PC-3 (cell line): Measurements from ENCODE around the gene IKZF1. TPM values are rescaled to one million over a fixed set of nuclear protein-coding genes. Genes with fewer than 3 reads are reported as not detected.

Experiments
- ATAC-seq: fragments of 200-7000 bp; cut with Tn5 transposase; 2 replicates; pipeline ENCODE4 v1.9.1; 2020; ENCODE audit warnings: mild to moderate bottlenecking, moderate library complexity
- BruUV-seq: library from RNA; stranded (reverse); fragments of 400-500 nt; replicated peaks from 2 replicates; lab custom pipeline; 2021; lab: Mats Ljungman, UMichigan
- CTCF ChIA-PET: fragments of 300-600 bp; sonication (Branson Sonifier 250); formaldehyde crosslinking; loops from one replicate; lab custom pipeline; 2022; ENCODE audit warnings: antibody characterized with exemption; lab: Charles Lee
- POLR2A ChIA-PET: fragments of 300-600 bp; sonication (Branson Sonifier 250); formaldehyde crosslinking; loops from one replicate; lab custom pipeline; 2022; ENCODE audit warnings: antibody characterized with exemption; ENCODE audit not compliant: unreplicated experiment; lab: Charles Lee
- DNase-seq: peaks from one replicate; pipeline ENCODE4 v3.0.0-alpha.2; 2015
- H2AFZ ChIP-seq: fragments of 300-600 bp; sonication (generic); 2 replicates; pipeline ENCODE4 v1.6.0; 2016; ENCODE audit warnings: antibody characterized with exemption, low read length
- H3F3A ChIP-seq: fragments of 300-600 bp; sonication (generic); one replicate; pipeline ENCODE4 v1.6.0; 2017; ENCODE audit warnings: antibody characterized with exemption, low read length, control low read depth, mild to moderate bottlenecking; ENCODE audit not compliant: unreplicated experiment
- H3K27ac ChIP-seq: fragments of 300-600 bp; sonication (generic); 2 replicates; pipeline ENCODE4 v1.5.1; 2016; ENCODE audit warnings: mild to moderate bottlenecking, low read length
- H3K27me3 ChIP-seq: fragments of 300-600 bp; sonication (generic); 2 replicates; pipeline ENCODE4 v1.6.1; 2016; ENCODE audit warnings: low read length, mixed read lengths
- H3K36me3 ChIP-seq: fragments of 300-600 bp; sonication (generic); 2 replicates; pipeline ENCODE4 v1.6.1; 2016; ENCODE audit warnings: low read depth, mixed run types, low read length, mixed read lengths
- H3K4me1 ChIP-seq: fragments of 300-600 bp; sonication (generic); 2 replicates; pipeline ENCODE4 v1.5.1; 2016; ENCODE audit warnings: low read length; ENCODE audit not compliant: insufficient read depth
- H3K4me2 ChIP-seq: fragments of 300-600 bp; sonication (generic); 2 replicates; pipeline ENCODE4 v1.6.0; 2016; ENCODE audit warnings: low read length
- H3K4me3 ChIP-seq: fragments of 300-600 bp; sonication (generic); 2 replicates; pipeline ENCODE4 v1.5.1; 2016; ENCODE audit warnings: mild to moderate bottlenecking, low read length, mixed read lengths
- H3K79me2 ChIP-seq: fragments of 300-600 bp; sonication (generic); 2 replicates; pipeline ENCODE4 v1.6.1; 2017; ENCODE audit warnings: low read length, mixed read lengths
- H3K9ac ChIP-seq: fragments of 300-600 bp; sonication (generic); 2 replicates; pipeline ENCODE4 v1.6.0; 2016; ENCODE audit warnings: mild to moderate bottlenecking, low read length
- H3K9me2 ChIP-seq: fragments of 300-600 bp; sonication (generic); replicated peaks from 2 replicates; pipeline ENCODE4 v1.6.1; 2016; ENCODE audit warnings: mixed run types, low read length, mixed read lengths
- H3K9me3 ChIP-seq: fragments of 300-600 bp; sonication (generic); 2 replicates; pipeline ENCODE4 v1.6.1; 2016; ENCODE audit warnings: low read length, mixed read lengths
- H4K20me1 ChIP-seq: fragments of 300-600 bp; sonication (generic); 2 replicates; pipeline ENCODE4 v1.6.1; 2016; ENCODE audit warnings: low read length, mixed read lengths
- EZH2 ChIP-seq: fragments of 300-600 bp; sonication (generic); IDR thresholded peaks from one replicate; pipeline ENCODE4 v1.6.1; 2017; ENCODE audit warnings: antibody characterized with exemption, mild to moderate bottlenecking, low read length; ENCODE audit not compliant: unreplicated experiment
- EZH2phosphoT487 ChIP-seq: fragments of 300-600 bp; sonication (generic); IDR thresholded peaks from 2 replicates; pipeline ENCODE4 v1.6.1; 2018; ENCODE audit warnings: mild to moderate bottlenecking, antibody characterized with exemption, low read length, borderline replicate concordance
- intact Hi-C: fragments of 100-400 bp; cut with micrococcal nuclease; formaldehyde crosslinking; loops from 2 replicates; pipeline ENCODE4 v1.9.0; 2023
- total RNA-seq: library from RNA; depleted of rRNA; stranded (reverse); fragments of >200 nt; gene quantifications from 2 replicates; pipeline ENCODE4 v1.2.3, GENCODE V29; 2014
- TF ChIP-seq, protein P1 (sequence below): fragments of 300-600 bp; sonication (generic); conservative IDR thresholded peaks from 2 replicates; pipeline ENCODE4 v1.5.1; 2017; ENCODE audit warnings: antibody characterized with exemption, low read depth, mild to moderate bottlenecking, low read length

The IKZF1 gene
- total RNA-seq, 1 experiment from 2014 or later: not detected

DNA sequence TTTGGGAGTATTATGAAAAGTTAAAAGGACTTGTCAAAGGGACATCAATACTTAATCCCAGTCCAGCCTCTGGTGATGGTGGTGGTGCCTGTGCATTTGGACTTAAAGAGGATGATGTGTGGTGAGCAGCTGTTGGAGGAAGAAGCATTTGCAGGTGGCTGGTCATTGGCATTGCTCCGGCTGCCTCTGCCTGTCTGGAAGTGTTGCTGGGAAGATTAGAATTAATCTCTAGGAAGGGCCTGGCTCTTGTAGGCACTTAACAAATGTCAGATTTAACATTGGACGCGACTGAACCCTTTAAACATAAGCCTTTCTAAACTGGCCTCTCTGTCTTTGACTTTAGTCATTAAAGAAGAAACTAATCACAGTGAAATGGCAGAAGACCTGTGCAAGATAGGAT lies 86.9 kb downstream of the IKZF1 start:
- Histone ChIP-seq H3K4me2 (no peak overlapping the region), H3K9ac (no peak overlapping the region), H3K9me2 (no peaks in the 10 kb centered on the region), H3K4me1 (no peaks in the 10 kb centered on the region), H2AFZ (no peak overlapping the region), H3K27me3 (peaks cover 91% of the 10 kb centered on the region), H3K79me2 (no peaks in the 10 kb centered on the region), H3K4me3 (no peak overlapping the region), H3K9me3 (no peaks in the 10 kb centered on the region), H4K20me1 (no peaks in the 10 kb centered on the region), H3K27ac (no peak overlapping the region), H3F3A (no peaks in the 10 kb centered on the region), H3K36me3 (no peaks in the 10 kb centered on the region)
- ATAC-seq (no peak), DNase-seq (no peak)
- intact Hi-C loops: no loop called here
- no TSS peak for BruUV-seq
- ChIA-PET CTCF (no interaction called here), POLR2A (no interaction called here)
- TF ChIP-seq EZH2phosphoT487 (no peak), EZH2 (no peak)
- TF ChIP-seq, protein P1, sequence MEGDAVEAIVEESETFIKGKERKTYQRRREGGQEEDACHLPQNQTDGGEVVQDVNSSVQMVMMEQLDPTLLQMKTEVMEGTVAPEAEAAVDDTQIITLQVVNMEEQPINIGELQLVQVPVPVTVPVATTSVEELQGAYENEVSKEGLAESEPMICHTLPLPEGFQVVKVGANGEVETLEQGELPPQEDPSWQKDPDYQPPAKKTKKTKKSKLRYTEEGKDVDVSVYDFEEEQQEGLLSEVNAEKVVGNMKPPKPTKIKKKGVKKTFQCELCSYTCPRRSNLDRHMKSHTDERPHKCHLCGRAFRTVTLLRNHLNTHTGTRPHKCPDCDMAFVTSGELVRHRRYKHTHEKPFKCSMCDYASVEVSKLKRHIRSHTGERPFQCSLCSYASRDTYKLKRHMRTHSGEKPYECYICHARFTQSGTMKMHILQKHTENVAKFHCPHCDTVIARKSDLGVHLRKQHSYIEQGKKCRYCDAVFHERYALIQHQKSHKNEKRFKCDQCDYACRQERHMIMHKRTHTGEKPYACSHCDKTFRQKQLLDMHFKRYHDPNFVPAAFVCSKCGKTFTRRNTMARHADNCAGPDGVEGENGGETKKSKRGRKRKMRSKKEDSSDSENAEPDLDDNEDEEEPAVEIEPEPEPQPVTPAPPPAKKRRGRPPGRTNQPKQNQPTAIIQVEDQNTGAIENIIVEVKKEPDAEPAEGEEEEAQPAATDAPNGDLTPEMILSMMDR: no peak

GRCh38 chr7:50393076-50393475 lies 88.6 kb downstream of the IKZF1 start:
- no peak for TF ChIP-seq EZH2
- TF ChIP-seq, protein P1: no peak
- TF ChIP-seq EZH2phosphoT487: no peak
- intact Hi-C loops: no loop called here
- Histone ChIP-seq H3K9me3 (no peaks in the 10 kb centered on the region), H3K9me2 (no peaks in the 10 kb centered on the region), H3K4me1 (no peaks in the 10 kb centered on the region), H4K20me1 (no peaks in the 10 kb centered on the region), H3K27me3 (peaks cover 92% of the 10 kb centered on the region), H3K79me2 (no peaks in the 10 kb centered on the region), H3K4me3 (no peak overlapping the region), H3K9ac (no peak overlapping the region), H3F3A (no peaks in the 10 kb centered on the region), H3K27ac (no peak overlapping the region), H3K4me2 (no peak overlapping the region), H3K36me3 (no peaks in the 10 kb centered on the region), H2AFZ (no peak overlapping the region)
- BruUV-seq: no TSS peak
- CTCF ChIA-PET: no interaction called here
- DNase-seq (no peak), ATAC-seq (no peak)
- POLR2A ChIA-PET: no interaction called here

DNA sequence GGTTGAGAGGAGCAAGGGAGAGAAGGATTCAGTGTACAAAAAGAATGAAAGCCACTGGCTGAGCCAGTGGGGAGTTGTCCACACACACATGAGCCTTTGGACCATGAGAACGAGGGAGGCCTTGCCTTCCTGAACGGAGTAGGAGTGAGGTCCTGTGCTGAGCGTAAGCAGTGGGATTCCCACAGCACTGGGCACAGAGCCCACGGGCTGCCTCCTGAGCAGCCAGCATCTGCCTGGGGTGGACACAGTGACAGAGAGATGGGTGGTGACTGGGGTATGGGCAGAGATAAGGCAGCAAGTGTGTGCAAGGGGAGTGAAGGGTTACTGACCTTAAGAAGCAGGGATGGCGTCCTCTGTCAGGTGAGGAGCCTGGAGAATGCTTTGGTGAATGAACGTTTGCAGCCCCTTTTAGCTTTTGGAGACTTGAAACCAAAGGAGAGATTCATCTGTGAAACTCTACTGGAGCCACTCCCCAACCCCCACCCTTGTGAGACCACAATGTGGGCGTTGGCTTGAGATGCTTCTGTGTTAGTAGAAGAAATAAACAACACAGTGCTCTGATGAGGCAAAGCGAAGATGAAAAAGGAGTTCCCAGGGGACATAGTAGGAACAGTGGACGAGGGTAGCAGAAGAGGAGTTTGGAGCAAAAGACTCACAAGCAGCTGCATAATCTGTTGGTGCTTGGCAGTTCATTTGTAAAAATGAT lies 89.2 kb downstream of the IKZF1 start:
- no peak overlapping the region for H3K9ac ChIP-seq
- intact Hi-C loops: no loop called here
- TF ChIP-seq EZH2phosphoT487: no peak
- no peak for TF ChIP-seq EZH2
- TF ChIP-seq, protein P1: no peak
- H3K4me1 ChIP-seq: no peaks in the 10 kb centered on the region
- no peaks in the 10 kb centered on the region for H3K9me3 ChIP-seq
- no peak overlapping the region for H3K4me2 ChIP-seq
- no peaks in the 10 kb centered on the region for H3K79me2 ChIP-seq
- no peaks in the 10 kb centered on the region for H4K20me1 ChIP-seq
- DNase-seq: no peak
- POLR2A ChIA-PET: no interaction called here
- H3K9me2 ChIP-seq: no peaks in the 10 kb centered on the region
- H3F3A ChIP-seq: no peaks in the 10 kb centered on the region
- H2AFZ ChIP-seq: no peak overlapping the region
- CTCF ChIA-PET: no interaction called here
- ATAC-seq: no peak
- no peak overlapping the region for H3K4me3 ChIP-seq
- BruUV-seq: no TSS peak
- no peak overlapping the region for H3K27ac ChIP-seq
- no peaks in the 10 kb centered on the region for H3K36me3 ChIP-seq
- H3K27me3 ChIP-seq: peaks cover 92% of the 10 kb centered on the region
